ENCODE measurements around the gene MRPL30. TPM values are rescaled to one million over a fixed set of nuclear protein-coding genes. Genes with fewer than 3 reads are reported as not detected.
"Not testable (repeated sequence)": the region's sequence is repeated elsewhere in the genome, so short reads cannot be mapped to it uniquely, and the experiment has no call there.

The MRPL30 gene
- total and polyA plus RNA-seq, 2 donors from 2014 or later = 24.6 to 31.2 TPM

DNA sequence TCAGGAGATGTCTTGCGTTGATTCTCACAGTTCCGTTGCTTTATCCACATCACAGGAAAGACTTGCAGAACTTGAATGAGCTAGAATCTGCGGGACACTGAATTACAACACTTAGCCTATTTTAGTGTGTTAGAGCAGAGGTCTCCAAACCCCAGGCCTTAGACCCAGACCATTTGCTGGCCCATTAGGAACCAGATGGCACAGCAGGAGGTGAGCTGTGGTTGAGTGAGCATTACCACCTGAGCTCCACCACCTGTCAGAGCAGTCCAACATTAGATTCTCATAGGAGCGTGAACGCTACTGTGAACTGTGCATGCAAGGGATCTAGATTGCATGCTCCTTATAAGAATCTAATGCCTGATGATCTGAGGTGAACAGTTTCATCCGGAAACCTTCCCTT is 3.8 kb downstream of the MRPL30 start:
- H3K27me3 ChIP-seq (ENCODE audit: control insufficient read depth, insufficient read depth, low read length) = no peaks in the 10 kb centered on the region
- intact Hi-C loops (cut with DNase I) = no loop called here
- FAIRE-seq (no peak), DNase-seq (no peak)
- peaks cover 0 to 11% (median 0%) of the 10 kb centered on the region in 3 donors for H3K4me1 ChIP-seq (ENCODE audit: control insufficient read depth in 2 of 3, insufficient read depth in 2 of 3, low read depth in 1 of 3, low read length in 3 of 3)
- no peaks in the 10 kb centered on the region for H3K9me3 ChIP-seq (ENCODE audit: control insufficient read depth in 2 of 3, insufficient read depth in 1 of 3, low read length in 3 of 3)
- TF ChIP-seq, protein P1, sequence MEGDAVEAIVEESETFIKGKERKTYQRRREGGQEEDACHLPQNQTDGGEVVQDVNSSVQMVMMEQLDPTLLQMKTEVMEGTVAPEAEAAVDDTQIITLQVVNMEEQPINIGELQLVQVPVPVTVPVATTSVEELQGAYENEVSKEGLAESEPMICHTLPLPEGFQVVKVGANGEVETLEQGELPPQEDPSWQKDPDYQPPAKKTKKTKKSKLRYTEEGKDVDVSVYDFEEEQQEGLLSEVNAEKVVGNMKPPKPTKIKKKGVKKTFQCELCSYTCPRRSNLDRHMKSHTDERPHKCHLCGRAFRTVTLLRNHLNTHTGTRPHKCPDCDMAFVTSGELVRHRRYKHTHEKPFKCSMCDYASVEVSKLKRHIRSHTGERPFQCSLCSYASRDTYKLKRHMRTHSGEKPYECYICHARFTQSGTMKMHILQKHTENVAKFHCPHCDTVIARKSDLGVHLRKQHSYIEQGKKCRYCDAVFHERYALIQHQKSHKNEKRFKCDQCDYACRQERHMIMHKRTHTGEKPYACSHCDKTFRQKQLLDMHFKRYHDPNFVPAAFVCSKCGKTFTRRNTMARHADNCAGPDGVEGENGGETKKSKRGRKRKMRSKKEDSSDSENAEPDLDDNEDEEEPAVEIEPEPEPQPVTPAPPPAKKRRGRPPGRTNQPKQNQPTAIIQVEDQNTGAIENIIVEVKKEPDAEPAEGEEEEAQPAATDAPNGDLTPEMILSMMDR (IDR thresholded peaks at IDR 0.05; ENCODE audit: borderline replicate concordance, extremely low read depth, insufficient read depth) = no peak
- no peak overlapping the region for H3K9ac ChIP-seq (ENCODE audit: low read length in 3 of 3)
- peaks cover 0 to 4% (median 3%) of the 10 kb centered on the region in 3 donors for H3K36me3 ChIP-seq (ENCODE audit: control insufficient read depth in 2 of 3, insufficient read depth in 3 of 3, low read length in 3 of 3)
- H3K27ac ChIP-seq (ENCODE audit: low read depth in 2 of 2, low read length in 2 of 2) = no peak overlapping the region
- no peak overlapping the region for H3K4me3 ChIP-seq (ENCODE audit: low read length in 3 of 3)

DNA sequence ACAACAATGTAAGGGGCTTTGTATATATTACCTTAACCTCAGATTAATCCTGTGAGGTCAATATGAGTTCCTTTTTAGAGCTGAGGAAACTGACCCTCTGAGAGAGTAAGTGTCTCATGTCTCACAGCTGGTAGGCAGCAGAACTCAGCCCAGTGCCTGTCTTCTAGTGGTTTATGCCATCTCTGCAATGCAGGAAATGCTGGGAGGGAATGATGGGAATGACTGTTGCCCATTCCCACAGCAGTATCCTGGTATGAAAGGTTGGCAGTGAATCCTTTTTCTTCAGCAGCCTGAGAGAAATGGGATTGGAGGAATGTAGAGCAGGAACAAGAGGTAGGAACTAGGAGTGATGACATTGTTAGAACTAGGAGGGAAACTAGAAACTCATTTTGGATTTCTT is 6.0 kb downstream of the MRPL30 start:
- Histone ChIP-seq H3K4me3 (ENCODE audit: low read length in 3 of 3) (no peak overlapping the region), H3K27me3 (ENCODE audit: control insufficient read depth, insufficient read depth, low read length) (no peaks in the 10 kb centered on the region), H3K27ac (ENCODE audit: low read depth in 2 of 2, low read length in 2 of 2) (no peak overlapping the region), H3K36me3 (ENCODE audit: control insufficient read depth in 2 of 3, insufficient read depth in 3 of 3, low read length in 3 of 3) (peaks cover 0 to 4% (median 4%) of the 10 kb centered on the region in 3 donors), H3K9ac (ENCODE audit: low read length in 3 of 3) (no peak overlapping the region), H3K4me1 (ENCODE audit: control insufficient read depth in 2 of 3, insufficient read depth in 2 of 3, low read depth in 1 of 3, low read length in 3 of 3) (peaks cover 0 to 9% (median 0%) of the 10 kb centered on the region in 3 donors), H3K9me3 (ENCODE audit: control insufficient read depth in 2 of 3, insufficient read depth in 1 of 3, low read length in 3 of 3) (no peaks in the 10 kb centered on the region)
- FAIRE-seq (no peak), DNase-seq (no peak)
- TF ChIP-seq, protein P1 (IDR thresholded peaks at IDR 0.05; ENCODE audit: borderline replicate concordance, extremely low read depth, insufficient read depth) = no peak
- intact Hi-C loops (cut with DNase I) = no loop called here

DNA sequence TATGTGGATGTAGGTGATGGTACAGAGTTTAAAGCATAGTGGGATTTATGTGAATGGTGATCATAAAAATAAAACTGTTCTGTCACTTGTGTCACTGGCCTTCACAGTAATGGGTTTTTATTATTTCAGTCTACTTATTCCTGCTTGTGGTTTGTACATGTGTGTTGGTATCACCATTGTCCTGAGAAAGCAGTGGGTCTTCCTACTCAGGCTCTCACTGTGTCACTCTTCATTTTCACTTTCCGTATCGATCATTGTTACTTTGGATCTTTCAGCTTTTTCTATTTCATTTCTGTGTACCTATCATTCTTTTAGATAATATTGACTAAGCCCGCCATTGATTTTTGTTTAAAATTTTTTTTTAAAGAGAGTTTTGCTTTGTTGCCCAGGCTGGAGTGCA is 7.4 kb downstream of the MRPL30 start:
- Histone ChIP-seq H3K9ac (ENCODE audit: low read length in 3 of 3) (no peak overlapping the region), H3K4me1 (ENCODE audit: control insufficient read depth in 2 of 3, insufficient read depth in 2 of 3, low read depth in 1 of 3, low read length in 3 of 3) (peaks cover 0 to 3% (median 0%) of the 10 kb centered on the region in 3 donors), H3K9me3 (ENCODE audit: control insufficient read depth in 2 of 3, insufficient read depth in 1 of 3, low read length in 3 of 3) (no peaks in the 10 kb centered on the region), H3K36me3 (ENCODE audit: control insufficient read depth in 2 of 3, insufficient read depth in 3 of 3, low read length in 3 of 3) (peaks cover 0 to 4% (median 4%) of the 10 kb centered on the region in 3 donors), H3K27me3 (ENCODE audit: control insufficient read depth, insufficient read depth, low read length) (no peaks in the 10 kb centered on the region), H3K4me3 (ENCODE audit: low read length in 3 of 3) (no peak overlapping the region), H3K27ac (ENCODE audit: low read depth in 2 of 2, low read length in 2 of 2) (no peak overlapping the region)
- TF ChIP-seq, protein P1 (IDR thresholded peaks at IDR 0.05; ENCODE audit: borderline replicate concordance, extremely low read depth, insufficient read depth) = no peak
- FAIRE-seq (no peak), DNase-seq (no peak)
- intact Hi-C loops (cut with DNase I) = no loop called here

DNA sequence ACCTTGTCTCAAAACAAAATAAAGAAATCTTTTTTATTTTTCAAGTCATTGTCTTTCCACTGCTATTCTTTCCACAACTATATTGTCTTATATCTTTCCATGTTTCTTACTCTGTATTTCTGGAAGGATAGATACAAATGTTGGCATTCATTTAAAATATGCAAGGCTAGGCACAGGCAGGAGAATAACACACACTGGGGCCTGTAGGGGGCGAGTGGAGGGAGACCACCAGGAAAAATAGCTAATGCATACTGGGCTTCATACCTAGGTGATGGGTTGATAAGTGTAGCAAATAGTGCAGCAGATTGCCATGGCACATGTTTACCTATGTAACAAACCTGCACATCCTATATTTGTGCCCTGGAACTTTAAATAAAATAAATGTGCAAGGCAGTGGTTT is 9.6 kb downstream of the MRPL30 start:
- FAIRE-seq (no peak), DNase-seq (no peak)
- Histone ChIP-seq H3K9ac (ENCODE audit: low read length in 3 of 3) (no peak overlapping the region), H3K9me3 (ENCODE audit: control insufficient read depth in 2 of 3, insufficient read depth in 1 of 3, low read length in 3 of 3) (no peaks in the 10 kb centered on the region), H3K4me1 (ENCODE audit: control insufficient read depth in 2 of 3, insufficient read depth in 2 of 3, low read depth in 1 of 3, low read length in 3 of 3) (no peaks in the 10 kb centered on the region), H3K27ac (ENCODE audit: low read depth in 2 of 2, low read length in 2 of 2) (no peak overlapping the region), H3K4me3 (ENCODE audit: low read length in 3 of 3) (no peak overlapping the region), H3K27me3 (ENCODE audit: control insufficient read depth, insufficient read depth, low read length) (no peaks in the 10 kb centered on the region), H3K36me3 (ENCODE audit: control insufficient read depth in 2 of 3, insufficient read depth in 3 of 3, low read length in 3 of 3) (peaks cover 0 to 7% (median 4%) of the 10 kb centered on the region in 3 donors)
- intact Hi-C loops (cut with DNase I) = no loop called here
- TF ChIP-seq, protein P1 (IDR thresholded peaks at IDR 0.05; ENCODE audit: borderline replicate concordance, extremely low read depth, insufficient read depth) = no peak

DNA sequence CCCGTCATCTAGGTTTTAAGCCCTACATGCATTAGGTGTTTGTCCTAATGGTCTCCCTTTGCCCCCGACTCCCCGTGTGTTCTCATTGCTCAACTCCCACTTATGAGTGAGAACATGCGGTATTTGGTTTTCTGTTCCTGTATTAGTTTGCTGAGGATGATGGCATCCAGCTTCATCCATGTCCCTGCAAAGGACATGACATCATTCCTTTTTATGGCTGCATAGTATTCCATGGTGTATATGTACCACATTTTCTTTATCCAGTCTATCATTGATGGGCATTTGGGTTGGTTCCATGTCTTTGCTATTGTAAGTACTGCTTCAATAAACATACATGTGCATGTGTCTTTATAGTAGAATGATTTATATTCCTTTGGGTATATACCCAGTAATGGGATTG is 11.4 kb downstream of the MRPL30 start:
- peaks cover 0 to 11% (median 9%) of the 10 kb centered on the region in 3 donors for H3K36me3 ChIP-seq (ENCODE audit: control insufficient read depth in 2 of 3, insufficient read depth in 3 of 3, low read length in 3 of 3)
- H3K4me3 ChIP-seq (ENCODE audit: low read length in 3 of 3); intact Hi-C loops (cut with DNase I); H3K4me1 ChIP-seq (ENCODE audit: control insufficient read depth in 2 of 3, insufficient read depth in 2 of 3, low read depth in 1 of 3, low read length in 3 of 3); DNase-seq; H3K9me3 ChIP-seq (ENCODE audit: control insufficient read depth in 2 of 3, insufficient read depth in 1 of 3, low read length in 3 of 3); H3K27me3 ChIP-seq (ENCODE audit: control insufficient read depth, insufficient read depth, low read length); H3K9ac ChIP-seq (ENCODE audit: low read length in 3 of 3); FAIRE-seq; H3K27ac ChIP-seq (ENCODE audit: low read depth in 2 of 2, low read length in 2 of 2): not testable (repeated sequence)
